A549 (cell line): ENCODE data around the gene TRIM38. TPM values are rescaled to one million over a fixed set of nuclear protein-coding genes. Genes with fewer than 3 reads are reported as not detected.
A peak's percentile ranks its signal among the peaks of the same experiment; 100 is the strongest.

Experiments used
- ATAC-seq, 2 experiments: fragments of 200-7000 bp in 1 of 2; fragments of >200 bp in 1 of 2; cut with Nextera tagmentation in 1 of 2; cut with Tn5 transposase in 1 of 2; 3 replicates each; pipeline versions ENCODE4 v1.8.0 to v1.9.1; 2018 to 2020; ENCODE audit warnings: mild to moderate bottlenecking in 1 of 2, moderate library complexity in 1 of 2
- CTCF ChIA-PET: fragments of 300-600 bp; sonication (Branson Sonifier 250); formaldehyde crosslinking; extraction: SDS; loops from one replicate; lab custom pipeline; 2021; ENCODE audit warnings: antibody characterized with exemption, inconsistent platforms; lab: Yijun Ruan, JAX
- POLR2A ChIA-PET: fragments of 350-600 bp; formaldehyde crosslinking; extraction: SDS; loops from one replicate; lab custom pipeline; 2021; ENCODE audit warnings: antibody characterized with exemption, inconsistent platforms; lab: Yijun Ruan, JAX
- DNase-seq, 2 experiments: peaks; one replicate each; pipeline versions ENCODE4 v3.0.0 to v3.0.0-alpha.2; 2011 to 2016; ENCODE audit warnings: low read depth in 1 of 2, low spot score in 1 of 2
- FAIRE-seq: peaks from 2 replicates; lab custom pipeline; 2011; peaks lifted over from hg19 to GRCh38; lab: Jason Lieb, UNC
- H3K27ac ChIP-seq, 2 experiments: fragments of >200 bp; sonication (Bioruptor Twin); formaldehyde crosslinking; 3 replicates each; pipeline ENCODE4 v1.5.1; 2016 to 2017
- H3K4me1 ChIP-seq: fragments of >200 bp; sonication (Bioruptor Twin); formaldehyde crosslinking; 3 replicates; pipeline ENCODE4 v1.6.1; 2016
- H3K4me2 ChIP-seq: fragments of >200 bp; sonication (Bioruptor Twin); formaldehyde crosslinking; 3 replicates; pipeline ENCODE4 v1.6.1; 2016
- H3K4me3 ChIP-seq: fragments of >200 bp; sonication (Bioruptor Twin); formaldehyde crosslinking; 3 replicates; pipeline ENCODE4 v1.5.1; 2016
- H3K9me3 ChIP-seq: fragments of >200 bp; sonication (Bioruptor Twin); formaldehyde crosslinking; 3 replicates; pipeline ENCODE4 v1.6.1; 2016
- CBX2 ChIP-seq: fragments of 200-600 bp; sonication (generic); IDR thresholded peaks from 2 replicates; pipeline ENCODE4 v1.6.1; 2016; ENCODE audit warnings: low read depth, mild to moderate bottlenecking, borderline replicate concordance
- CEBPB ChIP-seq, 2 experiments: fragments of >200 bp in 1 of 2; sonication (Bioruptor Twin) in 1 of 2; formaldehyde crosslinking in 1 of 2; IDR thresholded peaks; 2 replicates each; pipeline ENCODE4 v1.6.1; 2012 to 2016
- CHD2 ChIP-seq: fragments of 150-350 bp; IDR thresholded peaks from 2 replicates; pipeline ENCODE4 v1.6.1; 2014; ENCODE audit warnings: low read length; ENCODE audit not compliant: partially characterized antibody
- ELK1 ChIP-seq: fragments of 150-350 bp; IDR thresholded peaks from 2 replicates; pipeline ENCODE4 v1.6.1; 2014; ENCODE audit warnings: low read depth, mild to moderate bottlenecking, low read length
- FOSL2 ChIP-seq, 2 experiments: fragments of 450-650 bp in 1 of 2; fragments of >200 bp in 1 of 2; sonication (Bioruptor Twin) in 1 of 2; formaldehyde crosslinking; IDR thresholded peaks; 2 replicates each; pipeline versions ENCODE4 v1.5.0 to v1.6.1; 2016 to 2020; ENCODE audit warnings: mild to moderate bottlenecking in 1 of 2, moderate library complexity in 1 of 2
- FOXS1 ChIP-seq: fragments of 250-450 bp; sonication (Bioruptor Pico); IDR thresholded peaks from 2 replicates; pipeline ENCODE4 v1.5.0; 2020; ENCODE audit warnings: mild to moderate bottlenecking, moderate library complexity
- HEYL ChIP-seq: fragments of 250-450 bp; sonication (Bioruptor Pico); IDR thresholded peaks from 2 replicates; pipeline ENCODE4 v1.8.0; 2021; ENCODE audit warnings: mild to moderate bottlenecking, moderate library complexity
- HOXA7 ChIP-seq: fragments of 250-450 bp; sonication (Bioruptor Pico); IDR thresholded peaks from 2 replicates; pipeline ENCODE4 v1.5.0; 2020; ENCODE audit warnings: mild to moderate bottlenecking, moderate library complexity
- HOXB13 ChIP-seq: fragments of 250-450 bp; sonication (Bioruptor Pico); IDR thresholded peaks from 2 replicates; pipeline ENCODE4 v1.5.0; 2020; ENCODE audit warnings: low read depth, mild to moderate bottlenecking, moderate library complexity
- JUN ChIP-seq, 2 experiments: fragments of >200 bp; sonication (Bioruptor Twin); formaldehyde crosslinking; IDR thresholded peaks; 2 replicates in 1 of 2; 3 replicates in 1 of 2; pipeline ENCODE4 v1.6.1; 2016 to 2017
- MAFK ChIP-seq: fragments of 450-650 bp; IDR thresholded peaks from 2 replicates; pipeline ENCODE4 v1.6.1; 2014; ENCODE audit not compliant: partially characterized antibody
- MAX ChIP-seq: IDR thresholded peaks from 2 replicates; pipeline ENCODE4 v1.6.1; 2012
- MYC ChIP-seq: IDR thresholded peaks from 2 replicates; pipeline ENCODE4 v1.6.1; 2012; ENCODE audit warnings: mild to moderate bottlenecking, inconsistent platforms, low read length, improper control_type of control experiment, borderline replicate concordance
- POLR2AphosphoS2 ChIP-seq: conservative IDR thresholded peaks from 2 replicates; pipeline ENCODE4 v1.6.1; 2012; ENCODE audit warnings: low read length, improper control_type of control experiment, inconsistent platforms
- TFCP2L1 ChIP-seq: fragments of 250-450 bp; sonication (Bioruptor Pico); IDR thresholded peaks from 2 replicates; pipeline ENCODE4 v1.5.0; 2021; ENCODE audit warnings: mild to moderate bottlenecking
- USF2 ChIP-seq: fragments of 450-650 bp; IDR thresholded peaks from 2 replicates; pipeline ENCODE4 v1.6.1; 2014; ENCODE audit warnings: antibody characterized with exemption
- WGBS: methylation state at CpG from one replicate; pipeline ENCODE4 v1.1.6; 2017; ENCODE audit errors: missing lambda C conversion rate; 5-methylcytosine and 5-hydroxymethylcytosine counted together
- polyA plus RNA-seq, 4 experiments: library from polyadenylated mRNA; depleted of rRNA in 3 of 4; stranded (reverse); fragments of >200 nt; fragmentation: RNase III in 1 of 4; extraction: RNeasy Plus Mini Kit Qiagen cat#74134 plus additional on column Dnase treatment in 1 of 4; gene quantifications; 2 replicates in 3 of 4; 3 replicates in 1 of 4; pipeline ENCODE4 v1.2.3, GENCODE V29; 2011 to 2017
- TF ChIP-seq, protein P1 (sequence below): fragments of >200 bp; sonication (Bioruptor Twin); formaldehyde crosslinking; IDR thresholded peaks from 2 replicates; pipeline ENCODE4 v1.6.1; 2016
- TF ChIP-seq, protein P2 (sequence below): fragments of 250-450 bp; sonication (Bioruptor Pico); IDR thresholded peaks from 2 replicates; pipeline ENCODE4 v1.5.0; 2021; ENCODE audit warnings: mild to moderate bottlenecking, moderate library complexity, borderline replicate concordance
- TF ChIP-seq, protein P3 (sequence below): fragments of 200-600 bp; sonication (generic); IDR thresholded peaks from 2 replicates; pipeline ENCODE4 v1.6.1; 2016; ENCODE audit warnings: antibody characterized with exemption, mild to moderate bottlenecking, moderate library complexity

TRIM38 gene
- polyA plus RNA-seq, 2 of the 4 experiments (the other 2 are of a cell fraction): 1.7 to 3.4 TPM

- no peak for FAIRE-seq
- WGBS: 42% methylated on average over 6 of the region's 6 CpGs
- Histone ChIP-seq H3K4me1 (peaks cover 11% of the 10 kb centered on the region; the same call in 2 of the 3 replicates), H3K4me3 (peak overlapping the region; percentile 54), H3K27ac (peak overlapping the region; percentile 82), H3K9me3 (no peaks in the 10 kb centered on the region), H3K4me2 (peak overlapping the region; percentile 95)
- POLR2A ChIA-PET: interaction anchor here (1.8 kb wide), 1 partner anchor 29 kb away, joined by 8 read pairs; no protein-coding TSS in a partner anchor
- TF ChIP-seq MAX: no peak
- TF ChIP-seq ELK1: no peak
- peak in 1 of 2 experiments; percentile 13; a peak in 1 of 4 replicates for TF ChIP-seq CEBPB (IDR thresholded peaks at IDR 0.05)
- peak; percentile 25 to 45; a peak in 4 of 6 replicates for ATAC-seq
- DNase-seq: no peak
- CTCF ChIA-PET: no interaction called here
Measured at GRCh38 chr6:25963426-25964123, 973 bp downstream of the TRIM38 start.

GRCh38 chr6:25965058-25965457, 2.5 kb downstream of the TRIM38 start:
- ChIA-PET POLR2A (no interaction called here), CTCF (interaction anchor here (0.7 to 1.3 kb wide), 3 partner anchors 11 to 27 kb away, joined by 3 to 5 read pairs (median 4); no protein-coding TSS in a partner anchor)
- ATAC-seq (no peak), FAIRE-seq (no peak), DNase-seq (no peak)
- TF ChIP-seq CHD2 (no peak), JUN (IDR thresholded peaks at IDR 0.05) (no peak), MAX (no peak), HOXB13 (CRISPR knock-in tag) (no peak)
- TF ChIP-seq, protein P1, sequence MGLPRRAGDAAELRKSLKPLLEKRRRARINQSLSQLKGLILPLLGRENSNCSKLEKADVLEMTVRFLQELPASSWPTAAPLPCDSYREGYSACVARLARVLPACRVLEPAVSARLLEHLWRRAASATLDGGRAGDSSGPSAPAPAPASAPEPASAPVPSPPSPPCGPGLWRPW: no peak
- Histone ChIP-seq H3K9me3 (no peaks in the 10 kb centered on the region), H3K4me2 (no peak overlapping the region), H3K4me1 (peaks cover 11% of the 10 kb centered on the region; the same call in 2 of the 3 replicates), H3K27ac (no peak overlapping the region), H3K4me3 (no peak overlapping the region)
- WGBS: 100% methylated on average over 4 of the region's 4 CpGs

DNA sequence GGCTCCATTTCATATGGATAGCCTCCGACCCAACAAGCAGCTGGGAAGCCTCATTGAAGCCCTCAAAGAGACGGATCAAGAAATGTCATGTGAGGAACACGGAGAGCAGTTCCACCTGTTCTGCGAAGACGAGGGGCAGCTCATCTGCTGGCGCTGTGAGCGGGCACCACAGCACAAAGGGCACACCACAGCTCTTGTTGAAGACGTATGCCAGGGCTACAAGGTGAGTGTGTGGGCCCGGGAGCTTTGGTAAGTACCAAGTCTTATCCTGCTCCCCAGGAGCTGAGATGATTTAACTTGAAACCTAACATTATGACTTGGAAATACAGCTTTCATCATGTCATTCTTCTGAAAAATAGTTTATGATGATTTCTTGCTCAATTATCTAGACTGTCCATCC, 4.1 kb downstream of the TRIM38 start:
- no peak overlapping the region for H3K27ac ChIP-seq
- H3K4me3 ChIP-seq: no peak overlapping the region
- peaks cover 26% of the 10 kb centered on the region for H3K4me1 ChIP-seq
- DNase-seq (no peak), ATAC-seq (no peak), FAIRE-seq (no peak)
- no peak overlapping the region for H3K4me2 ChIP-seq
- ChIA-PET CTCF (interaction anchor here (1.0 to 1.4 kb wide), 3 partner anchors 26 to 99 kb away, joined by 3 to 4 read pairs (median 4); no protein-coding TSS in a partner anchor), POLR2A (interaction anchor here (1.0 kb wide), 1 partner anchor 26 kb away, joined by 3 read pairs; no protein-coding TSS in a partner anchor)
- TF ChIP-seq MYC: no peak
- no peak for TF ChIP-seq HOXA7 (CRISPR knock-in tag)
- no peak for TF ChIP-seq HEYL (CRISPR knock-in tag)
- TF ChIP-seq MAFK: no peak
- TF ChIP-seq USF2: no peak
- no peak for TF ChIP-seq TFCP2L1 (CRISPR knock-in tag)
- WGBS: 96% methylated on average over 6 of the region's 9 CpGs
- no peaks in the 10 kb centered on the region for H3K9me3 ChIP-seq

DNA sequence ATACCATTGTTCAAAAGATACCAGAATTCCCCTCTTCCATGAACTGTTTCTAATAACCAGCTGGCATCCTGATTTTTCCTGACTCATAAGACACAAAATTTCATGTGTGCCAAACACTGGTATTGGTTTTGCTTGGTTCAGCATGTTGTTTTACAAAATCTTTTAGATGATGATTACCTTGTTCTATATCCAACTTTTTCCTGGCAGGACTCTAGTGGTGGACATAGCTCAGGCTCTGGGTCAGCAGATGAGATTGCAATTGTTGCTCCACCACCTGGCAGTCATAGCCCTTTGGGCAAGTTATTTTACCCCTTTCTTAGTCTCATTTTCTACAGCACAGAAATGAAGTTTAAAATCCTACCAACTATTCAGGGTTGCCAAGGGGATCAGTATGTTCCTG, 6.2 kb downstream of the TRIM38 start:
- ChIA-PET POLR2A (no interaction called here), CTCF (interaction anchor here (2.1 kb wide), 1 partner anchor 24 kb away, joined by 8 read pairs; no protein-coding TSS in a partner anchor)
- Histone ChIP-seq H3K4me1 (peaks cover 20% of the 10 kb centered on the region), H3K27ac (no peak overlapping the region), H3K4me2 (no peak overlapping the region), H3K4me3 (no peak overlapping the region), H3K9me3 (no peaks in the 10 kb centered on the region)
- DNase-seq (no peak), FAIRE-seq (no peak), ATAC-seq (no peak)
- TF ChIP-seq TFCP2L1 (CRISPR knock-in tag) (no peak), FOXS1 (CRISPR knock-in tag) (no peak), FOSL2 (IDR thresholded peaks at IDR 0.05) (no peak), FOSL2 (CRISPR knock-in tag; IDR thresholded peaks at IDR 0.05) (no peak), JUN (IDR thresholded peaks at IDR 0.05) (no peak), POLR2AphosphoS2 (no peak), HOXB13 (CRISPR knock-in tag) (no peak), CBX2 (no peak)
- TF ChIP-seq, protein P2, sequence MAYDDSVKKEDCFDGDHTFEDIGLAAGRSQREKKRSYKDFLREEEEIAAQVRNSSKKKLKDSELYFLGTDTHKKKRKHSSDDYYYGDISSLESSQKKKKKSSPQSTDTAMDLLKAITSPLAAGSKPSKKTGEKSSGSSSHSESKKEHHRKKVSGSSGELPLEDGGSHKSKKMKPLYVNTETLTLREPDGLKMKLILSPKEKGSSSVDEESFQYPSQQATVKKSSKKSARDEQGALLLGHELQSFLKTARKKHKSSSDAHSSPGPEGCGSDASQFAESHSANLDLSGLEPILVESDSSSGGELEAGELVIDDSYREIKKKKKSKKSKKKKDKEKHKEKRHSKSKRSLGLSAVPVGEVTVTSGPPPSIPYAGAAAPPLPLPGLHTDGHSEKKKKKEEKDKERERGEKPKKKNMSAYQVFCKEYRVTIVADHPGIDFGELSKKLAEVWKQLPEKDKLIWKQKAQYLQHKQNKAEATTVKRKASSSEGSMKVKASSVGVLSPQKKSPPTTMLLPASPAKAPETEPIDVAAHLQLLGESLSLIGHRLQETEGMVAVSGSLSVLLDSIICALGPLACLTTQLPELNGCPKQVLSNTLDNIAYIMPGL (CRISPR knock-in tag): no peak
- TF ChIP-seq, protein P3, sequence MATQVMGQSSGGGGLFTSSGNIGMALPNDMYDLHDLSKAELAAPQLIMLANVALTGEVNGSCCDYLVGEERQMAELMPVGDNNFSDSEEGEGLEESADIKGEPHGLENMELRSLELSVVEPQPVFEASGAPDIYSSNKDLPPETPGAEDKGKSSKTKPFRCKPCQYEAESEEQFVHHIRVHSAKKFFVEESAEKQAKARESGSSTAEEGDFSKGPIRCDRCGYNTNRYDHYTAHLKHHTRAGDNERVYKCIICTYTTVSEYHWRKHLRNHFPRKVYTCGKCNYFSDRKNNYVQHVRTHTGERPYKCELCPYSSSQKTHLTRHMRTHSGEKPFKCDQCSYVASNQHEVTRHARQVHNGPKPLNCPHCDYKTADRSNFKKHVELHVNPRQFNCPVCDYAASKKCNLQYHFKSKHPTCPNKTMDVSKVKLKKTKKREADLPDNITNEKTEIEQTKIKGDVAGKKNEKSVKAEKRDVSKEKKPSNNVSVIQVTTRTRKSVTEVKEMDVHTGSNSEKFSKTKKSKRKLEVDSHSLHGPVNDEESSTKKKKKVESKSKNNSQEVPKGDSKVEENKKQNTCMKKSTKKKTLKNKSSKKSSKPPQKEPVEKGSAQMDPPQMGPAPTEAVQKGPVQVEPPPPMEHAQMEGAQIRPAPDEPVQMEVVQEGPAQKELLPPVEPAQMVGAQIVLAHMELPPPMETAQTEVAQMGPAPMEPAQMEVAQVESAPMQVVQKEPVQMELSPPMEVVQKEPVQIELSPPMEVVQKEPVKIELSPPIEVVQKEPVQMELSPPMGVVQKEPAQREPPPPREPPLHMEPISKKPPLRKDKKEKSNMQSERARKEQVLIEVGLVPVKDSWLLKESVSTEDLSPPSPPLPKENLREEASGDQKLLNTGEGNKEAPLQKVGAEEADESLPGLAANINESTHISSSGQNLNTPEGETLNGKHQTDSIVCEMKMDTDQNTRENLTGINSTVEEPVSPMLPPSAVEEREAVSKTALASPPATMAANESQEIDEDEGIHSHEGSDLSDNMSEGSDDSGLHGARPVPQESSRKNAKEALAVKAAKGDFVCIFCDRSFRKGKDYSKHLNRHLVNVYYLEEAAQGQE: no peak
